ENCODE data around the gene AMIGO1. TPM values are rescaled to one million over a fixed set of nuclear protein-coding genes. Genes with fewer than 3 reads are reported as not detected.

AMIGO1 gene
- total RNA-seq, 4 donors from 2014 or later, result 8.1 to 10.3 (median 8.4) TPM

- no peak for DNase-seq (ENCODE audit: low spot score in 2 of 2)
- H3K4me3 ChIP-seq, result no peak overlapping the region
- peak overlapping the region in 2 of 4 donors; percentile 43 to 54 for H3K27ac ChIP-seq
- H3K27me3 ChIP-seq, result no peaks in the 10 kb centered on the region
- TF ChIP-seq CTCF (IDR thresholded peaks at IDR 0.05), result no peak
- no peak for TF ChIP-seq POLR2A (IDR thresholded peaks at IDR 0.05)
- TF ChIP-seq EP300 (IDR thresholded peaks at IDR 0.05), result no peak
- peaks cover 0 to 57% (median 16%) of the 10 kb centered on the region in 4 donors for H3K4me1 ChIP-seq
- WGBS, 2 donors, result 52 to 66% methylated on average over 5 of the region's 5 CpGs
- no peaks in the 10 kb centered on the region for H3K9me3 ChIP-seq
- H3K36me3 ChIP-seq, result peaks cover 0 to 67% (median 0%) of the 10 kb centered on the region in 3 donors
Measured at GRCh38 chr1:109501644-109502363, 7.7 kb downstream of the AMIGO1 start.

- Histone ChIP-seq H3K4me1 (peaks cover 0 to 62% (median 16%) of the 10 kb centered on the region in 4 donors), H3K36me3 (peaks cover 0 to 75% (median 0%) of the 10 kb centered on the region in 3 donors), H3K4me3 (no peak overlapping the region), H3K27ac (peak overlapping the region in 3 of 4 donors; percentile 42 to 54 (median 43)), H3K27me3 (no peaks in the 10 kb centered on the region), H3K9me3 (no peaks in the 10 kb centered on the region)
- no peak for DNase-seq (ENCODE audit: low spot score in 2 of 2)
- WGBS, 2 donors, result 23 to 28% methylated on average over 5 of the region's 5 CpGs
- TF ChIP-seq CTCF (IDR thresholded peaks at IDR 0.05), result no peak
Measured at GRCh38 chr1:109500941-109501381, 8.6 kb downstream of the AMIGO1 start.

- Histone ChIP-seq H3K27ac (peak overlapping the region in 1 of 4 donors; percentile 43), H3K27me3 (no peaks in the 10 kb centered on the region), H3K4me3 (no peak overlapping the region), H3K4me1 (peaks cover 0 to 73% (median 22%) of the 10 kb centered on the region in 4 donors), H3K36me3 (peaks cover 0 to 75% (median 0%) of the 10 kb centered on the region in 3 donors), H3K9me3 (no peaks in the 10 kb centered on the region)
- WGBS, 2 donors, result 67 to 69% methylated on average over 4 of the region's 4 CpGs
- TF ChIP-seq POLR2A (IDR thresholded peaks at IDR 0.05), result no peak
- peak in 4 of 5 experiments; percentile 10 to 35 (median 22) for TF ChIP-seq CTCF (IDR thresholded peaks at IDR 0.05)
- DNase-seq (ENCODE audit: low spot score in 2 of 2), result no peak
Measured at GRCh38 chr1:109499661-109500536, 9.6 kb downstream of the AMIGO1 start.

GRCh38 chr1:109499081-109499480 lies 10.4 kb downstream of the AMIGO1 start:
- TF ChIP-seq CTCF (IDR thresholded peaks at IDR 0.05) (no peak), EP300 (IDR thresholded peaks at IDR 0.05) (no peak), POLR2A (IDR thresholded peaks at IDR 0.05) (no peak)

More at GRCh38 chr1:109499081-109499480, 10.4 kb downstream of the AMIGO1 start:
- WGBS, 2 donors, result 73 to 78% methylated on average over 7 of the region's 7 CpGs
- no peaks in the 10 kb centered on the region for H3K27me3 ChIP-seq
- DNase-seq (ENCODE audit: low spot score in 2 of 2), result no peak
- peaks cover 0 to 76% (median 27%) of the 10 kb centered on the region in 4 donors for H3K4me1 ChIP-seq
- H3K9me3 ChIP-seq, result no peaks in the 10 kb centered on the region
- H3K36me3 ChIP-seq, result peaks cover 0 to 70% (median 0%) of the 10 kb centered on the region in 3 donors
- no peak overlapping the region for H3K4me3 ChIP-seq
- H3K27ac ChIP-seq, result no peak overlapping the region
